Measurements from ENCODE around the gene EEIG1.

DNA sequence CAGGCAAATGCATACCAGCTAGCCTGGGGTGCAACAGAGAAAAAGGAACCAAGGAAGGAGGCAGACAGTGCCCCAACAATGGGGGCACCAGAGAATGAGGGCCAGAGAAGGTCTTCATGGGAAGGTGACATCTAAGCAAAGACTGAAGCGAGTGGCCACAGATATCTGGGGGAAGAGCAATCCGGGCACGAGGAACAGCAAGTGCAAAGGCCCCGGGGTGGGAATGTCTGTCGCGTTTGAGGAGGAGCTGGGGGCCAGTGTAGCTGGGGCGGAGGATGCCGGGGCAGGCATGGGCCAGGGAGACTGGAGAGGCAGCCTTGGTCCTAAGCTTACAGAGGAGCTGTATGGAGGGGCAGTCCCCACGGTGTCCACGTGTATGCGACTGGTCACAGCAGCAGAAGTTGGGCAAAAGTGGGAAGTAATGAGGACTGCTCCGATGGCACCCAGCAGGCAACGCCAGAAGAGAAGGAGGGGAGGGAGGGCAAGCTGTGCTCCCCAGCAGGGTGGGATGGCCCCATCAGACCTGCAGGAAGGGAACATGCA lies 19.1 kb downstream of the EEIG1 start:
- TF ChIP-seq, protein P1, sequence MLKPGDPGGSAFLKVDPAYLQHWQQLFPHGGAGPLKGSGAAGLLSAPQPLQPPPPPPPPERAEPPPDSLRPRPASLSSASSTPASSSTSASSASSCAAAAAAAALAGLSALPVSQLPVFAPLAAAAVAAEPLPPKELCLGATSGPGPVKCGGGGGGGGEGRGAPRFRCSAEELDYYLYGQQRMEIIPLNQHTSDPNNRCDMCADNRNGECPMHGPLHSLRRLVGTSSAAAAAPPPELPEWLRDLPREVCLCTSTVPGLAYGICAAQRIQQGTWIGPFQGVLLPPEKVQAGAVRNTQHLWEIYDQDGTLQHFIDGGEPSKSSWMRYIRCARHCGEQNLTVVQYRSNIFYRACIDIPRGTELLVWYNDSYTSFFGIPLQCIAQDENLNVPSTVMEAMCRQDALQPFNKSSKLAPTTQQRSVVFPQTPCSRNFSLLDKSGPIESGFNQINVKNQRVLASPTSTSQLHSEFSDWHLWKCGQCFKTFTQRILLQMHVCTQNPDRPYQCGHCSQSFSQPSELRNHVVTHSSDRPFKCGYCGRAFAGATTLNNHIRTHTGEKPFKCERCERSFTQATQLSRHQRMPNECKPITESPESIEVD (tag by site-specific recombination; IDR thresholded peaks at IDR 0.05), result no peak
- TF ChIP-seq TCF7L2 (IDR thresholded peaks at IDR 0.05; ENCODE audit: borderline replicate concordance, low read depth, low read length), result no peak
- TF ChIP-seq, protein P2, sequence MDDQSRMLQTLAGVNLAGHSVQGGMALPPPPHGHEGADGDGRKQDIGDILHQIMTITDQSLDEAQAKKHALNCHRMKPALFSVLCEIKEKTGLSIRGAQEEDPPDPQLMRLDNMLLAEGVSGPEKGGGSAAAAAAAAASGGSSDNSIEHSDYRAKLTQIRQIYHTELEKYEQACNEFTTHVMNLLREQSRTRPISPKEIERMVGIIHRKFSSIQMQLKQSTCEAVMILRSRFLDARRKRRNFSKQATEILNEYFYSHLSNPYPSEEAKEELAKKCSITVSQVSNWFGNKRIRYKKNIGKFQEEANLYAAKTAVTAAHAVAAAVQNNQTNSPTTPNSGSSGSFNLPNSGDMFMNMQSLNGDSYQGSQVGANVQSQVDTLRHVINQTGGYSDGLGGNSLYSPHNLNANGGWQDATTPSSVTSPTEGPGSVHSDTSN (CRISPR knock-in tag; IDR thresholded peaks at IDR 0.05), result no peak
- TF ChIP-seq, protein P3, sequence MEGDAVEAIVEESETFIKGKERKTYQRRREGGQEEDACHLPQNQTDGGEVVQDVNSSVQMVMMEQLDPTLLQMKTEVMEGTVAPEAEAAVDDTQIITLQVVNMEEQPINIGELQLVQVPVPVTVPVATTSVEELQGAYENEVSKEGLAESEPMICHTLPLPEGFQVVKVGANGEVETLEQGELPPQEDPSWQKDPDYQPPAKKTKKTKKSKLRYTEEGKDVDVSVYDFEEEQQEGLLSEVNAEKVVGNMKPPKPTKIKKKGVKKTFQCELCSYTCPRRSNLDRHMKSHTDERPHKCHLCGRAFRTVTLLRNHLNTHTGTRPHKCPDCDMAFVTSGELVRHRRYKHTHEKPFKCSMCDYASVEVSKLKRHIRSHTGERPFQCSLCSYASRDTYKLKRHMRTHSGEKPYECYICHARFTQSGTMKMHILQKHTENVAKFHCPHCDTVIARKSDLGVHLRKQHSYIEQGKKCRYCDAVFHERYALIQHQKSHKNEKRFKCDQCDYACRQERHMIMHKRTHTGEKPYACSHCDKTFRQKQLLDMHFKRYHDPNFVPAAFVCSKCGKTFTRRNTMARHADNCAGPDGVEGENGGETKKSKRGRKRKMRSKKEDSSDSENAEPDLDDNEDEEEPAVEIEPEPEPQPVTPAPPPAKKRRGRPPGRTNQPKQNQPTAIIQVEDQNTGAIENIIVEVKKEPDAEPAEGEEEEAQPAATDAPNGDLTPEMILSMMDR (tag by site-specific recombination; IDR thresholded peaks at IDR 0.05), result no peak

All from HEK293 (cell line).